GM18867 (cell line): ENCODE data around the gene OR51A7.
"Not testable (repeated sequence)": the region's sequence is repeated elsewhere in the genome, so short reads cannot be mapped to it uniquely, and the experiment has no call there.

ENCODE experiments used
- ATAC-seq: cut with Tn5 transposase; IDR thresholded peaks from one replicate; pipeline ENCODE4 v1.9.1; 2021; ENCODE audit warnings: mild to moderate bottlenecking, moderate library complexity; ENCODE audit not compliant: unreplicated experiment

Gene OR51A7

GRCh38 chr11:4947505-4947904, 43.9 kb downstream of the OR51A7 start, which contains the start of gene OR51A4:
TSS of gene OR51A4 (minus strand) at chr11:4947605. CDS start at chr11:4947100, 505 bp downstream.
- no peak for ATAC-seq

GRCh38 chr11:4955613-4956012, 52.0 kb downstream of the OR51A7 start, which contains the start of gene OR51A2:
TSS of gene OR51A2 (minus strand) at chr11:4955713. CDS start at chr11:4955713, 0 bp downstream.
- ATAC-seq: not testable (repeated sequence)

- ATAC-seq: no peak
Measured at GRCh38 chr11:4957396-4957795, 53.8 kb downstream of the OR51A7 start.
